ENCODE data around the gene SUDS3.
"Not testable (repeated sequence)": the region's sequence is repeated elsewhere in the genome, so short reads cannot be mapped to it uniquely, and the experiment has no call there.

Gene SUDS3

DNA sequence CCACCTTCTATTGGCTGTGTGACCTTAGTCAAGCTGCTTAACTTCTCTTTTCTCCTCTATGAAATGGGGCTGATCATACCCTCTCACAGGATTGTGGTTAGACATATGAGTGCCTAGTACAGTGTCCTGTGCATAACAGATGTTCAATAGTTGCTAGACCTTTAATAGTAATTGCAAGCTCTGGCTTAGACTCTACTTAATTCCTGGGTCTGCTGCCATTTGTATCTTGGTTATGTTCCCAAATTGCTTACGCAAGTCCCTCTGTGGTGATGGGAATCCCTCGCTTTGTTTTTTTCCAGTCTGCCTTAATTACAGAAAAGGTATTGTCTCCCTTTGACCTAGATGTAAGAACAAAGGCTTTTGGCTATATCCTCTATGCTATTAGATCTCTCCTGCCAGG lies 15.1 kb downstream of the SUDS3 start:
- Mint-ChIP-seq H3K36me3 (ENCODE audit: low read depth) (peaks cover 99% of the 10 kb centered on the region), H3K4me1 (ENCODE audit: low read depth) (no peaks in the 10 kb centered on the region), H3K27ac (no peak overlapping the region), H3K27me3 (no peaks in the 10 kb centered on the region), H3K4me3 (no peak overlapping the region), H3K9me3 (no peaks in the 10 kb centered on the region)
- intact Hi-C loops (cut with micrococcal nuclease): no loop called here

DNA sequence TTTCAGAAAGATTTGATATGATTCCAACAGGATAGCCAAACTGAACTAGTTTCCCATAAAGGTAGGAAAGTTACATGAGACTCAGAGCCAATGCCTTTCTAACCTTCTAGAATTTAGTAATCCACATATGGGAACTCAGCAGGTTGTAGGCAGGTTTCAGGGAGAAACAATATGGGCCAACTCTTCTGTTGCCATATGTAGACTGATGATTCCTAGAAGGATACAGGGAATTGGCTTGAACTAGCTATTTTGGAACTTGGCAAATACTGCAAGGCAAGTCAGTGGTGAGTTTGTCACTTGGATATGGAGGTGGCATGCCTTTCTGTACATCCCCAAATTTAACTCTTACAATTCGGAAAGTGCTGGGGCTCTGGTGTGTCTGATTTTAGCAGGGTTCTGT lies 15.5 kb downstream of the SUDS3 start:
- H3K36me3 Mint-ChIP-seq (ENCODE audit: low read depth): peaks cover 99% of the 10 kb centered on the region
- H3K27ac Mint-ChIP-seq: no peak overlapping the region
- H3K4me3 Mint-ChIP-seq: no peak overlapping the region
- H3K27me3 Mint-ChIP-seq: no peaks in the 10 kb centered on the region
- no peaks in the 10 kb centered on the region for H3K9me3 Mint-ChIP-seq
- intact Hi-C loops (cut with micrococcal nuclease): no loop called here
- no peaks in the 10 kb centered on the region for H3K4me1 Mint-ChIP-seq (ENCODE audit: low read depth)

DNA sequence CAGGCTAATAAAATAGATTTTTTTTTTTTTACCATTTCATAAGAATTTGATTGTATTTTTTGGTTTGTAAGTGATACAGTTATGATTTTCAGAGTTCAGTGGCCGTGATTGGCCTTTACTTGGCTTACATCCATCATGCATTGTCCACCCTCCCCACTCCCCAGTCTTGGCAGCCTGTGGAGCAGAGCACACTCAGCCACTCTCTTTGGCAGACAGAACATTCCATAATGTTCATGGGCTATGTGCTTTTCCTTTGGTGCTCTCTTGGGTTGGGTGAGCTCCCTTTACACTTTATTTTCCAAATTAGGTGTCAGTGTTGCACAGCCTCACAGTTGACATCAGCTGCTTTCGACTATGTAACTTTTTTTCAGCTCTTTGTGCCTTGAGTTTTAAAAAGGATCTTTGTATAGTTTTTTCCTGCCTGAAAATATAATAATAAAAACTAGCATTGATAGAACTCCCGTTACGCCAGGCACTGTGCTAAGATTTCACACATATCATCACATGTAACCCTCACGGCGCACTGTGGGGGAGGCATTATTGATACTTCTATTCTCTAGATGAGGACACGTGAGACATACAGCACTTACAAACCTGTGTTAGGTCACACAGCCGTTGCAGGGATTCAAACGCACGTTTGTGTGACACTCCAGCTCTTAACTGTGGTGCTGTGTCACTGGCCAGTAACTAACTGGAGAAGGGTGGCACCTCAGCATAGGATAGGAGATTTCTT lies 21.5 kb downstream of the SUDS3 start:
- peaks cover 91% of the 10 kb centered on the region for H3K36me3 Mint-ChIP-seq (ENCODE audit: low read depth)
- no peak overlapping the region for H3K27ac Mint-ChIP-seq
- intact Hi-C loops (cut with micrococcal nuclease): no loop called here

DNA sequence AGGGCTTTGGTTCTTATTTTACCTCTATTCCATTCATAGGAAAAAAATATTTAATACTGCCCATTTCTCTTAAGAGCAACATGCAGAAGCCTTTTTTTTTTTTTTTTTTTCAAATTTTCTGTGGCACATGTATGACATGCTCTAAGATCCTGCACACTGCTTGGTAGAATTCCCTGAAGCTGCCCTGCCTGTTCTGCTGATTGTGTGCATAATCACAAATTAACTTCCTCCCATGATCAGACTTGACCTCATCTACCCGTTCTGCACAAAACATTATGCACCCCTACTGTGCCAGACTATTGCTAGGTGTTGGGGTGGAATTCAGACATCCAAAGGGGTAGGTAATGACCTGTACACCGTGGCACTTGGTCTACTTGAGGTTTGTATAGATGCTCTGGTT lies 22.2 kb downstream of the SUDS3 start:
- H3K27me3 Mint-ChIP-seq: no peaks in the 10 kb centered on the region
- H3K36me3 Mint-ChIP-seq (ENCODE audit: low read depth): peaks cover 91% of the 10 kb centered on the region
- H3K4me1 Mint-ChIP-seq (ENCODE audit: low read depth): peaks cover 11% of the 10 kb centered on the region
- H3K9me3 Mint-ChIP-seq: no peaks in the 10 kb centered on the region
- H3K4me3 Mint-ChIP-seq: no peak overlapping the region
- H3K27ac Mint-ChIP-seq: peak overlapping the region; percentile 55
- intact Hi-C loops (cut with micrococcal nuclease): no loop called here

More for the DNA sequence above, 21.5 kb downstream of the SUDS3 start:
- Mint-ChIP-seq H3K27me3 (no peaks in the 10 kb centered on the region), H3K4me1 (ENCODE audit: low read depth) (peaks cover 11% of the 10 kb centered on the region), H3K4me3 (no peak overlapping the region), H3K9me3 (no peaks in the 10 kb centered on the region)

DNA sequence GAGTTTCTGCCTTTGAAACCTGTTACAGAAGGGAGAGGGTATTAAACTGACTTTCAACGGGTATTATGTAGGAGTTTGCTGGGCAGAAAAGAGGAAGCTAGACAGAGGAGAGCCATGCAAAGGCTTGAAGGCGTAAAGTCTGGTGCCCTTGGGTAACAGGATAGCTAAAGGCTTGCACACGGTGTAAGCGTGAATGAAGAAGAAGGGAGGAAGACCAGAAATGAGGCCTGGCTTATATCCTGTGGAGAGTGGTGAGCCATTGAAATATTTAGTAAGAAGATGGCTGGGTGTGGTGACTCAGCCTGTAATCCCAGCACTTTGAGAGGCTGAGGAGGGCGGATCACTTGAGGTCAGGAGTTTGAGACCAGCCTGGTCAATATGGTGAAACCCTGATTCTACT lies 22.6 kb downstream of the SUDS3 start:
- Mint-ChIP-seq H3K27me3 (no peaks in the 10 kb centered on the region), H3K9me3 (no peaks in the 10 kb centered on the region), H3K4me1 (ENCODE audit: low read depth) (peaks cover 11% of the 10 kb centered on the region), H3K4me3 (no peak overlapping the region), H3K27ac (peak overlapping the region; percentile 55), H3K36me3 (ENCODE audit: low read depth) (peaks cover 91% of the 10 kb centered on the region)
- intact Hi-C loops (cut with micrococcal nuclease): no loop called here

DNA sequence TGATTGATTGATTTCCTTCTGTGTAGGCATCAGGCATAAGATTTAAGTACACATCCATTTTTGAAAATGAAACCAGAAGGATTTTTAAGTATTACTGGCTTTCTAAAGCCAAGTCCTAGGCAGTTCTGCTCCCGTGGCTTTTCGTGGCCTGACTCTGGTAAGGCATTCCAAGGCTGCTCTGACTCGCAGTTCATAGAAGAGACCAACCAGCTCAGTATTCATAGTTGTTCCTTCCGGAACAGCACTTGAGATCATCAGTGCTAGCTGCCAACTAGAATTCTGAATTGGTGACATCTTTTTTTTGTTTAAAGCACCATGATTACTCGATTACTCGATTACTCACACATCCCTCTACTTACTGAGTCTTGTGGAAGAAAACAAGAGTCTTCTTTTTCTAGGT lies 25.9 kb downstream of the SUDS3 start:
- Mint-ChIP-seq H3K27ac (no peak overlapping the region), H3K4me3 (no peak overlapping the region), H3K9me3 (no peaks in the 10 kb centered on the region), H3K27me3 (no peaks in the 10 kb centered on the region), H3K36me3 (ENCODE audit: low read depth) (peaks cover 81% of the 10 kb centered on the region), H3K4me1 (ENCODE audit: low read depth) (peaks cover 11% of the 10 kb centered on the region)
- intact Hi-C loops (cut with micrococcal nuclease): no loop called here

DNA sequence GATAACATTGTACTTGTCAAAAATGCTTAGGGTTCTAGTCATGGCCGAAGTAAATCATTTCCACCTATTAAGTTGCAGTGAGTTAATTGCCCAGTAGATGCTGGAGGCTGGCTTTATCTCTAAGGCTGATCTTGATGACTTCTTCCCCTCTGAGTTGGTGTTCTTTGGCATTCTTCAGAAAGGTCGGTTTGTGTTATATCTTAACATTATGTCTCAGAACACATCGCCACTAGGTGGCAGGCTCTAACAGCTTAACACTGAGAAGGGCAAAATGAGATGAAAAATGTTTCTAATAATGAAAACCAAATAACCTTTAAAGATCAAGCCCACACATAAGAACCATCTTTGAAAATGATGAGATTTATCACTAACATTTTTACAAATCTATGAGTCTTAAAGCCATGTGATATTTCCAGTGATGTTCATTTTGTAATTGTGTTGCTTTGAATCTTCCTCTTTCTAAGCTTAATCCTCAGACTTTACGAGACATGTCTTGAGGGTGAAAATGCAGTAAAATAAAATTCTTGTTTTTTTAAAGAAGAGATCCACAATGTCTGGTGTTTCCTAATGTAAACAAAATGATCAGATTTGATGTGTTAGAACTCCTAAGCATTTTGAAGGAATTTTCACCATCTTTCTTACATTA lies 28.6 kb downstream of the SUDS3 start:
- Mint-ChIP-seq H3K4me3 (no peak overlapping the region), H3K27me3 (no peaks in the 10 kb centered on the region), H3K27ac (no peak overlapping the region), H3K9me3 (no peaks in the 10 kb centered on the region), H3K36me3 (ENCODE audit: low read depth) (peaks cover 90% of the 10 kb centered on the region), H3K4me1 (ENCODE audit: low read depth) (no peaks in the 10 kb centered on the region)
- intact Hi-C loops (cut with micrococcal nuclease): no loop called here

DNA sequence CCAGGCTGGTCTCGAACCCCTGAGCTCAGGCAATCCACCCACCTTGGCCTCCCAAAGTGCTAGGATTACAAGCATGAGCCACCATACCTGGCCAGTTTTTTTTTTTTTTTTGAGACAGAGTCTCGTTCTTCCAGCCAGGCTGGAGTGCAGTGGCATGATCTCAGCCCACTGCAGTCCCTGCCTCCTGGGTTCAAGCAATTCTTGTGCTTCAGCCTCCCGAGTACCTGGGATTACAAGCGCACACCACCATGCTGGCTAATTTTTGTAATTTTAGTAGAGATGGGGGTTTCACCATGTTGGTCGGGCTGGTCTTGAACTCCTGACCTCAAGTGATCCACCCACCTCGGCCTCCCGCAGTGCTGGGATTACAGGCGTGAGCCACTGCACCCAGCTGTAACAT lies 31.9 kb downstream of the SUDS3 start:
- H3K4me1 Mint-ChIP-seq (ENCODE audit: low read depth): not testable (repeated sequence)
- H3K36me3 Mint-ChIP-seq (ENCODE audit: low read depth): peaks cover 89% of the 10 kb centered on the region

DNA sequence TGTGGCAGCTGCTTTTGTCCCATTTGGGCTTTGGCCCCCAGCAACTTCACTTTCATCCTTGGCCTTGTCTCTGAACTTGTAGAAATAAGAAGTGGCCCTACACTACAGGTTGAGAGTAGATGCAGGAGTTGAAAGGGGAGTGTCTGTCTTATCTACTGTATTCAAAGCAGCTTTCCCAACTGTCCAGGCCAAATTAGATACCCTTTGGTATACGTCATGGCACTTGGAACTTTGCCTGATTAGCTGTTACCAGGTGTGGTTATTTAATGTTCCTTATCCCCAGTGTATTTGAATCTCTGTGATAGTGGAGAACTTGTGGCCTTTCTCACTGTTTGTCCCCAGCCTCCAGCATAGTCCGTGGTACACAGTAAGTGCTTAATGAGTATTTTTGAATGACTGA lies 33.5 kb downstream of the SUDS3 start:
- intact Hi-C loops (cut with micrococcal nuclease): no loop called here
- Mint-ChIP-seq H3K4me3 (no peak overlapping the region), H3K27ac (no peak overlapping the region), H3K27me3 (no peaks in the 10 kb centered on the region), H3K9me3 (no peaks in the 10 kb centered on the region), H3K4me1 (ENCODE audit: low read depth) (no peaks in the 10 kb centered on the region), H3K36me3 (ENCODE audit: low read depth) (peaks cover 94% of the 10 kb centered on the region)

More for the DNA sequence above, 31.9 kb downstream of the SUDS3 start:
- H3K9me3 Mint-ChIP-seq; intact Hi-C loops (cut with micrococcal nuclease); H3K4me3 Mint-ChIP-seq; H3K27me3 Mint-ChIP-seq; H3K27ac Mint-ChIP-seq: not testable (repeated sequence)

DNA sequence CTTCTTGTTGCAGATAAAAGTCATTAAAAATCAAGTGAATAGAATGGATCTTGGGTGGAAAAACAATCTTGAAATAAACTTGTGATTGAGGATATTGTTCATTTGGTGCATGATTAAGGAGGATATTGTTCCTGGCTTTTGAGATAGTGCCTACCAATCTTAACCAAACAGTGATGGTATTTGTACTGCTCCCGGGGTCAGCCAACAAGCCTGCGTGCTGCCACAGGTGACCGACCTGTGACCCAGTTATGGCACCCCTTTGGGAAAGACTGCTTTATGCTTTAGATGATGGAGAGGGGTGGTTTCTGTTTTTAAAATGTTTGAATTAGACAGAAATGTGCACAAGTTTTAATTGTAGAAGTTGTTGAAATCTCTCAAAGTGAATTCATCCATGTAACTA lies 41.6 kb downstream of the SUDS3 start:
- Mint-ChIP-seq H3K36me3 (ENCODE audit: low read depth) (peaks cover 56% of the 10 kb centered on the region), H3K9me3 (no peaks in the 10 kb centered on the region)
- intact Hi-C loops (cut with micrococcal nuclease): no loop called here

DNA sequence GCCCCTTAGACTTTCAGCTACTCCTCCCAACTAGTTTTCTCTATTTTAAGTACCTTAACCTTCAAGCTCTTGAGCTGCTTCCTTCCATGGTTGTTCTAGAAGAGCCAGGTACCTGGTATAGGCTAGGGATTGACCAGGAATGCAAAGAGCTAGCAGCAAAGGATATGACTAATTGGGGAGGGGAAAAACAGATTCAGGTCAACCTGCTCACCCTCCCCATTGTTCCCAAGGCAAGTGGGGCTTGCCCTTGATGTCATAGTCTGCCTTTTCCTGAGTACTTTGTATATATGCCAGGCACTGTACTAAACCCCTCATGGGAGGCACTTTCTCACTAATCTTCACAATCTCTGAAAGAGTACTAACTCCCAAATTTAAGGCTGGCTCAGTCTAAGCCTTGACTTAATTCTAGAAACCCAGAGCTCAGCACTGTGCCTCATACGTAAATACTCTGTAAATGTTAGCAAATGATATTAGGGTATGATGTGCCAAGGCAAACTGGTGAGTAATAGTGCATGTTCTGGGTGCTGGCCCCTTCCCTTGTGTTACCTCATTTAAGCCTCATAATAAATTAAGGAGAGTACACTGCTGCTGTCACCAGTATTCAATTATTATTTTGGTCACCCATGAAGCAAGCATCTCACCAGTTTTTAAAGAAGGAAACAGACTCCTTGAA lies 42.2 kb downstream of the SUDS3 start:
- no peak overlapping the region for H3K27ac Mint-ChIP-seq
- H3K4me1 Mint-ChIP-seq (ENCODE audit: low read depth): no peaks in the 10 kb centered on the region
- no peaks in the 10 kb centered on the region for H3K9me3 Mint-ChIP-seq
- no peaks in the 10 kb centered on the region for H3K27me3 Mint-ChIP-seq
- peaks cover 50% of the 10 kb centered on the region for H3K36me3 Mint-ChIP-seq (ENCODE audit: low read depth)
- intact Hi-C loops (cut with micrococcal nuclease): no loop called here
- H3K4me3 Mint-ChIP-seq: no peak overlapping the region

More for the DNA sequence above, 41.6 kb downstream of the SUDS3 start:
- H3K27me3 Mint-ChIP-seq: no peaks in the 10 kb centered on the region
- H3K4me1 Mint-ChIP-seq (ENCODE audit: low read depth): no peaks in the 10 kb centered on the region
- H3K27ac Mint-ChIP-seq: no peak overlapping the region
- H3K4me3 Mint-ChIP-seq: no peak overlapping the region

DNA sequence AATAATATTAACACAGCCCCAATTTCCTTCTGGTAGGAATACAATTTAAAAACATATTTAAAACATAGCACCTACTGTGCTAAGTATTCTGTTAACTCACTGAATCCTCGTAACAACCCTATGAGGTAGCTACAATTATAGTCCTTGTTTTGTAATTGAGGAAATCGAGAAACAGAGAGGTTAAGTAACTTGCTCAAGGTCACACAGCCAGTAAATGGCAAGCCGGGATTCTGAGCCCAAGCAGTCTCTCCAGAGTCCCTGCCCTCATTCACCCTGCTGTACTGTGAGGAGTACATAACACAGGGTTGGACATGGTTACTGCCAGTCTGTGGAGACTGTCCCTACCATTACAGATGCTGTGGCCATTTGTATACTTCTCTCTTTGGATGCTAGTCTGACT lies 44.3 kb downstream of the SUDS3 start:
- no peaks in the 10 kb centered on the region for H3K27me3 Mint-ChIP-seq
- H3K4me1 Mint-ChIP-seq (ENCODE audit: low read depth): no peaks in the 10 kb centered on the region
- no peak overlapping the region for H3K27ac Mint-ChIP-seq
- no peaks in the 10 kb centered on the region for H3K9me3 Mint-ChIP-seq
- H3K4me3 Mint-ChIP-seq: no peak overlapping the region
- peaks cover 29% of the 10 kb centered on the region for H3K36me3 Mint-ChIP-seq (ENCODE audit: low read depth)
- intact Hi-C loops (cut with micrococcal nuclease): no loop called here

DNA sequence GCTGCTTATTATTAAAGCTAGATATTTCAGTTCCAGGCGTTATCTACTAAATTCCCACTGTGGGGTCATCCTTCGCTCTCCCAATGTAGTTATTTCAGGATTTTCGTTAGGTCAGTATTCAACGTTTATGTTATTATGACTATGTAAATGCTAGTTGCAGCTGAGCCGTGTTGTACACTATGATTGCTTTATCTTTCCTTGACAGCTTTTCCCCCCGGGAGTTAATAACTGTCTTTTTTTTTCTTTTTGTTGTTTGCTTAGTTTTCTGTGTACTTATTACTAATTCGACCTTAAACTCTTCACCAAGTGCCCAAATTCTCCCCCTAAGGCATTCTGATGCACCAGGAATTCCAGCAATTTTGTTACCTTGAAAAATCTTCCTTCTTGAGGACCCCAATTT lies 48.5 kb downstream of the SUDS3 start:
- Mint-ChIP-seq H3K4me3 (no peak overlapping the region), H3K27ac (no peak overlapping the region), H3K4me1 (ENCODE audit: low read depth) (no peaks in the 10 kb centered on the region), H3K9me3 (no peaks in the 10 kb centered on the region), H3K36me3 (ENCODE audit: low read depth) (no peaks in the 10 kb centered on the region), H3K27me3 (no peaks in the 10 kb centered on the region)
- intact Hi-C loops (cut with micrococcal nuclease): no loop called here

DNA sequence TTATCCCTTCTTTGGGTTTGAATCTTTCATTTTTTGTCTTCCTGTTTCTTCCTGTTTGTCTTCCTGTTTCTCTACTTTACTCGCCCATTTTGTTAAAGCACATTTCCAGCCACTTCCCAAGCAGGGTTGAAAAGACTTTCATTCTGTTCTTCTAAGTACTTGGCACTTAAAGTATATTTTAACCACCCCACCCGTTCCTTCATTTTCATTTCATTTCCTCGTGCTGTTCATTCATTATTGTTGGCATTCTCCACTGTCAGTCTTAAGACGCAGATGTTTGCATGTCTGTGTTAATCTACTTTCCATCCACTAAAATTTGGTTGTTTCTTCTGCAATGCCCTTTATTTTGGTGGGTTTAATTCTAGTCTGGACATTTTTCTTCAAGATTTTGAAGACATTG lies 49.0 kb downstream of the SUDS3 start:
- H3K27ac Mint-ChIP-seq: no peak overlapping the region
- H3K9me3 Mint-ChIP-seq: no peaks in the 10 kb centered on the region
- no peaks in the 10 kb centered on the region for H3K27me3 Mint-ChIP-seq
- no peak overlapping the region for H3K4me3 Mint-ChIP-seq
- intact Hi-C loops (cut with micrococcal nuclease): no loop called here
- H3K4me1 Mint-ChIP-seq (ENCODE audit: low read depth): no peaks in the 10 kb centered on the region
- H3K36me3 Mint-ChIP-seq (ENCODE audit: low read depth): no peaks in the 10 kb centered on the region
